Mesendoderm (in vitro differentiated cells): ENCODE data around the gene PDE4D.
A peak's percentile ranks its signal among the peaks of the same experiment; 100 is the strongest.

Experiments
- DNase-seq: peaks from one replicate; pipeline ENCODE4 v3.0.0; 2013
- H2AK5ac ChIP-seq: 2 replicates; pipeline ENCODE4 v1.6.1; 2013; ENCODE audit warnings: low read length, inconsistent platforms
- H2BK120ac ChIP-seq: 2 replicates; pipeline ENCODE4 v1.6.1; 2013; ENCODE audit warnings: low read depth, mild to moderate bottlenecking, low read length, moderate library complexity, mixed read lengths
- H2BK15ac ChIP-seq: replicated peaks from 2 replicates; pipeline ENCODE4 v1.6.1; 2013; ENCODE audit warnings: low read depth, mild to moderate bottlenecking, moderate library complexity
- H2BK5ac ChIP-seq: 2 replicates; pipeline ENCODE4 v1.6.1; 2013; ENCODE audit warnings: low read length, inconsistent platforms
- H3K18ac ChIP-seq: 2 replicates; pipeline ENCODE4 v1.6.1; 2013; ENCODE audit warnings: mild to moderate bottlenecking, low read length, mixed read lengths
- H3K23ac ChIP-seq: one replicate; pipeline ENCODE4 v1.6.1; 2013; ENCODE audit warnings: low read length
- H3K27ac ChIP-seq: 2 replicates; pipeline ENCODE4 v1.5.1; 2013; ENCODE audit warnings: low read depth, mild to moderate bottlenecking, inconsistent platforms, low read length, moderate library complexity
- H3K27me3 ChIP-seq: 2 replicates; pipeline ENCODE4 v1.6.1; 2013; ENCODE audit warnings: low read length, control low read depth, mild to moderate bottlenecking, inconsistent platforms; ENCODE audit not compliant: insufficient read depth, poor library complexity
- H3K36me3 ChIP-seq: 2 replicates; pipeline ENCODE4 v1.6.1; 2013; ENCODE audit warnings: low read length, inconsistent platforms; ENCODE audit not compliant: control insufficient read depth, insufficient read depth
- H3K4ac ChIP-seq: one replicate; pipeline ENCODE4 v1.6.1; 2013; ENCODE audit warnings: low read depth, mild to moderate bottlenecking, low read length, moderate library complexity
- H3K4me1 ChIP-seq: 2 replicates; pipeline ENCODE4 v1.6.1; 2013; ENCODE audit warnings: low read depth, low read length, inconsistent platforms; ENCODE audit not compliant: control insufficient read depth
- H3K4me2 ChIP-seq: 2 replicates; pipeline ENCODE4 v1.6.1; 2013; ENCODE audit warnings: low read length
- H3K4me3 ChIP-seq: 2 replicates; pipeline ENCODE4 v1.5.1; 2013; ENCODE audit warnings: mild to moderate bottlenecking, low read length
- H3K56ac ChIP-seq: one replicate; pipeline ENCODE4 v1.6.1; 2013; ENCODE audit warnings: low read length
- H3K79me1 ChIP-seq: 2 replicates; pipeline ENCODE4 v1.6.1; 2013; ENCODE audit warnings: low read length, inconsistent platforms
- H3K79me2 ChIP-seq: 2 replicates; pipeline ENCODE4 v1.6.1; 2013; ENCODE audit warnings: mild to moderate bottlenecking, low read length; ENCODE audit not compliant: control insufficient read depth, insufficient read depth
- H3K9ac ChIP-seq: 2 replicates; pipeline ENCODE4 v1.6.1; 2013; ENCODE audit warnings: low read length, inconsistent platforms
- H4K5ac ChIP-seq: one replicate; pipeline ENCODE4 v1.6.1; 2013; ENCODE audit warnings: low read length
- H4K8ac ChIP-seq: one replicate; pipeline ENCODE4 v1.6.1; 2013; ENCODE audit warnings: low read depth, mild to moderate bottlenecking, control low read depth, low read length, moderate library complexity
- WGBS: extraction: QIAGEN DNeasy Blood & Tissue Kit; methylation state at CpG from one replicate; pipeline ENCODE4 v1.1.7; 2013; ENCODE audit warnings: low lambda C conversion rate, missing lambda C conversion rate; ENCODE audit not compliant: insufficient coverage; ENCODE audit errors: extremely low coverage; 5-methylcytosine and 5-hydroxymethylcytosine counted together

Gene PDE4D

DNA sequence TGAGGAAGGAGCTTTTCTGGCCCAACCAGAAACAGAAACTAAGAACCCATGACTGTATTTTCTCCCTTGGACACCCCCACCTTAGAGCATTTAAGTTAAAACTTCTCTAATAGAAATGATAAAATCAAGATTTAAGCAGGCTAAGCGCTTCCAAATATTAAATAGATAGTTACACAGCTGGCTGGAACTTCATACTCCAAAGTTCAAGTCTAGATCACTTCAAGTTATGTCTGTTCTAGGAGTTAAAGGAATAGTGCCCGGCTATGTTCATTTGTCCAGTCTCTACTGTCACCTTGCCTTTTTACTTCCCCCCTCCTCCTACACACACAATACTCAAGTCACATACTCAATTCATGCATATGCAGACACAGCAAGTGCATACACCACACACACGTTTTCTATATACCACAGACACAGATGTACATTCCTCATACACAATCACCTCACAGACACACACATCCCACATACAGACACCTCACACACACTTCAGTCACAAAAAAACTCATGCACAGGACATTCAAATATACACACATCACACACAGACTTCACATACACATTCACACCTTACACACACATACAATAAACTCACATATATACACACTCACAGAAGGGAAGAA is 237.7 kb downstream of the PDE4D start:
- H4K8ac ChIP-seq, result no peak overlapping the region
- no peaks in the 10 kb centered on the region for H3K79me1 ChIP-seq
- no peak overlapping the region for H3K4ac ChIP-seq
- no peaks in the 10 kb centered on the region for H3K79me2 ChIP-seq
- no peak overlapping the region for H3K23ac ChIP-seq
- no peak overlapping the region for H2AK5ac ChIP-seq
- DNase-seq, result no peak
- H3K4me3 ChIP-seq, result no peak overlapping the region
- H2BK120ac ChIP-seq, result no peak overlapping the region
- no peaks in the 10 kb centered on the region for H3K36me3 ChIP-seq
- H3K4me1 ChIP-seq, result no peaks in the 10 kb centered on the region
- H3K18ac ChIP-seq, result no peak overlapping the region
- H2BK5ac ChIP-seq, result no peak overlapping the region
- WGBS, result 100% methylated on average over 1 of the region's 3 CpGs
- H3K27ac ChIP-seq, result no peak overlapping the region
- H3K4me2 ChIP-seq, result no peak overlapping the region
- no peak overlapping the region for H3K9ac ChIP-seq
- H3K56ac ChIP-seq, result no peak overlapping the region
- no peak overlapping the region for H2BK15ac ChIP-seq
- H4K5ac ChIP-seq, result no peak overlapping the region
- no peaks in the 10 kb centered on the region for H3K27me3 ChIP-seq

DNA sequence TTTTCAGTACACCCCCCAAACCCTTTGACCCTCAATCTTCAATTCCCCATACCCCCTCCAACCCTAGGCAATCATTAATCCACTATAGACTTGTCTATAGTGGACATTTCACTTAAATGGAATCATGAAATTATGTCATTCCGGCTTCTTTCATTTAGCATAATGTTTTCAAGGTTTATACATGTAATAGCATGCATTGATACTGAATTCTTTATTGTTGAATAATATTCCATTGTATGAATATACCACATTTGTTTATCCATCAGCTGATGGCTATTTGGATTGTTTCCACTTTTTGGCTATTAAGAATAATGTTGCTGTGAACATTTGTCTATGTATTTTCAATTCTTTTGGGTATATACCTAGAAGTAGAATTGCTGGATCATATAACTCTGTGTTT is 238.8 kb downstream of the PDE4D start:
- Histone ChIP-seq H4K8ac (no peak overlapping the region), H3K79me1 (no peaks in the 10 kb centered on the region), H3K4me2 (no peak overlapping the region), H3K27ac (no peak overlapping the region), H3K27me3 (no peaks in the 10 kb centered on the region), H3K36me3 (no peaks in the 10 kb centered on the region), H2AK5ac (no peak overlapping the region), H2BK120ac (no peak overlapping the region), H3K4me1 (no peaks in the 10 kb centered on the region), H3K23ac (no peak overlapping the region), H3K18ac (no peak overlapping the region), H3K79me2 (no peaks in the 10 kb centered on the region), H3K4ac (no peak overlapping the region), H3K4me3 (no peak overlapping the region), H2BK15ac (no peak overlapping the region), H3K9ac (no peak overlapping the region), H4K5ac (no peak overlapping the region), H2BK5ac (no peak overlapping the region), H3K56ac (no peak overlapping the region)
- no CpG with 5 or more reads among the region's 1 CpG for WGBS
- DNase-seq, result no peak

DNA sequence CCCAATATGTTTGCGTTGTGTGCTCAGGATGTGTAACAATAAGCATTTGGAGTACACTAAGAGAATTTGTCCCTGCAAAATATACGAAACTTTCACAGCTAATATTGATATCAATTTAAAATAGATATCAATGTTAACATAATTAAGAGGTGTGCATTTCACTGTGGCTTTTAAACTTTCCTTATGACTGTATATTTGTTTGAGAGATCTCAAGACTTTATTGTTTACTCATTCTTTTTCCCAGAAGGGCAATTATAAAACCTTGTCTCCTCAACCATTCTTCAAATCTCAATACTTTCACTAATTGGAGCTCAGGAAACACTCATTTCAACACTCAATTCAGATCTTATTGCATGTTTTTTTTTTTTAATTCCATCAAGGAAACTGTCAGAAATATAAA is 241.1 kb downstream of the PDE4D start:
- Histone ChIP-seq H3K56ac (no peak overlapping the region), H3K18ac (no peak overlapping the region), H3K79me1 (no peaks in the 10 kb centered on the region), H3K27me3 (no peaks in the 10 kb centered on the region), H3K79me2 (no peaks in the 10 kb centered on the region), H2BK15ac (no peak overlapping the region), H3K23ac (no peak overlapping the region), H4K8ac (no peak overlapping the region), H3K9ac (no peak overlapping the region), H3K4me3 (no peak overlapping the region), H3K27ac (no peak overlapping the region), H3K4me1 (peaks cover 3% of the 10 kb centered on the region), H2BK120ac (no peak overlapping the region), H3K36me3 (no peaks in the 10 kb centered on the region), H2BK5ac (no peak overlapping the region), H2AK5ac (no peak overlapping the region), H3K4me2 (no peak overlapping the region), H3K4ac (no peak overlapping the region), H4K5ac (no peak overlapping the region)
- WGBS, result no CpG with 5 or more reads among the region's 2 CpGs
- no peak for DNase-seq

DNA sequence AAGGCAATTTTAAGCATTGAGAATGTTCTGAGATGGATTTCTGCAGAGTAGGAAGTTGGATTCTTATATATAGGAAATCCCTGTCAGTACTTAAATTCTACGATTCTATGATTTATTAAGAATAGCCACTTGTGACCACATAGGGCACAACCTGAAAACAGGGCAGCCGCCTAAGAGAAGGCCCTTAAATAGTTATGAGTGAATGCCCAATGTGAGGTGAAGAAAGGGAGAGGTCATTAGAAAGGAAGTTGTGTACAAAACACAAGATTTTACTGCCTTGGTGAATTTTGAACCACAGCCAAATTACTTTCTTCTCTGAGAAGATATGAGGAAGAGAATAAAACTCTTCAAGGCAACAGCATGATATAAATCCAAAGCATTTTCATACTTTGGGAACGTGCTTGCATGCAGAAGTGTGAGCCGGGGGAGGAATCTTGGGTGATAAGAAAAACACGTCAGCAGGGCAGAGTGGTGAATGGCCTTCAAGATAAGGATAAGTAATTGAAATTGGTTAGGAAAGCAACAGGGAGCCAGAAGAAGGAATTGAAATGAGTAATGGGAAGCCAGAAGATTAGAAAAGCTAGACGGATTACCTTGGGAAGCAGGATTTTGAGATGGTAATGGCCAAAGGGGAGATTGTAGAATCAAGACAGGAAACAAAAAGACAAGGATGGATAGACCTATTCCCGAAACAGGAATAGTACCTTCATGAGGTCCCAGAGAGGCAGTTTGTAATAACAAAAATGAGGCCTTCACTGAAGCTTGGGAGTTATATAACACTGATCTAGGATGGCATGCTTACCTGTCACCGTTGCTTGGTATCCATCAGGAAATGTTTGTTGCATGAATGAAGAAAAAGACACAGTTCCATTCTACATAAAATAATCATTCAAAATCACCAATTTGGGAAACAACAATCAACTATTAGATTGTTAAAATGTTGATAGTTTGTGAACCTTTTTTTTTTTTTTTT is 244.3 kb downstream of the PDE4D start:
- peak overlapping the region; percentile 56 for H4K8ac ChIP-seq
- no peaks in the 10 kb centered on the region for H3K79me1 ChIP-seq
- H3K27me3 ChIP-seq, result no peaks in the 10 kb centered on the region
- peak overlapping the region; percentile 86 for H3K27ac ChIP-seq
- no peak overlapping the region for H3K4me3 ChIP-seq
- peak overlapping the region; percentile 40 for H3K56ac ChIP-seq
- peak; percentile 97 for DNase-seq
- peak overlapping the region; percentile 93 for H2BK5ac ChIP-seq
- no CpG with 5 or more reads among the region's 8 CpGs for WGBS
- H2AK5ac ChIP-seq, result no peak overlapping the region
- H3K4me2 ChIP-seq, result no peak overlapping the region
- no peaks in the 10 kb centered on the region for H3K36me3 ChIP-seq
- peak overlapping the region; percentile 94 for H3K18ac ChIP-seq
- no peak overlapping the region for H3K23ac ChIP-seq
- H3K9ac ChIP-seq, result peak overlapping the region; percentile 20
- no peak overlapping the region for H2BK15ac ChIP-seq
- no peaks in the 10 kb centered on the region for H3K79me2 ChIP-seq
- peak overlapping the region; percentile 26 for H4K5ac ChIP-seq
- peak overlapping the region; percentile 97 for H2BK120ac ChIP-seq
- H3K4ac ChIP-seq, result no peak overlapping the region
- peaks cover 3% of the 10 kb centered on the region for H3K4me1 ChIP-seq

DNA sequence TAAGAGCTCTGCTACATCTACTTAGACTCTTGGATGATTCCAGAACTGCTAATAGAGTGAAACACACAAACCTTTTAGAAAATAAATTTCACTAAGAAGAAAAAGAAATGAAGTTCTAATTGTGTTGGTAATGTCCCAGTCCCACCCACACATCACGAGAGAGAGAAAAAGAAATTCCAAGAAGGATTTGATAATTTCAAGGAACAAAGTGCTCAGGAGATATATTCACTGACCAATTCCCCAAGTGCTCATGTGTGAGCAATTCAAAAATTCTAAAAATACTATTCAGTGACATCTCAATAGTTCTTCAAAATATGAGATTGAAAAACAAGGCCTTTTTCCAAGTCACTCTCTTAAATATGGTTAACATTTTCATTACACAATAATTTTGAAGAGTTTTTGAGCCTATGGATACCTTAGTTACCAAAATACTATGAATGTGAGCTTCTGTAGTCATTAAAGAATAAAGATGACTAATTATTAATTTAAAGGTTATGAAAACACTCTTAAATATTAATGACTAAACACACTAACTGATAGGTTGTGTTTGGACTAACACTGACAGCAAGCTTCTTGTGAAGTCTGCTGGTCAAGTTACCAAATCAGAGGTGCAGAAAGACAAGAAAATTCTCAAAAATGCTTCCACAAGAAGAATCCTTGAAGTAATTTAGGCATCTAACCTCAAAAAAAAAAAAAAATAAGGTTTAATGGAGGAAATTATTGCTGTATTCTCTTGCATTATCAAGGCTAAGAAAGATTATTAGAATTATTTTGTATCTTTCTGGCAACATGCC is 245.3 kb downstream of the PDE4D start:
- Histone ChIP-seq H3K4me1 (peaks cover 3% of the 10 kb centered on the region), H2BK120ac (no peak overlapping the region), H2BK5ac (peak overlapping the region; percentile 69), H3K27me3 (no peaks in the 10 kb centered on the region), H2BK15ac (no peak overlapping the region), H3K23ac (no peak overlapping the region), H3K4ac (no peak overlapping the region), H3K18ac (peak overlapping the region; percentile 94), H3K79me1 (no peaks in the 10 kb centered on the region), H3K4me2 (no peak overlapping the region), H3K56ac (no peak overlapping the region), H4K8ac (no peak overlapping the region), H2AK5ac (no peak overlapping the region), H3K79me2 (no peaks in the 10 kb centered on the region), H3K4me3 (no peak overlapping the region), H3K36me3 (no peaks in the 10 kb centered on the region), H3K27ac (no peak overlapping the region), H4K5ac (no peak overlapping the region), H3K9ac (no peak overlapping the region)
- no CpG with 5 or more reads among the region's 1 CpG for WGBS
- no peak for DNase-seq
